Stimulated activated CD8-positive, alpha-beta memory T cell treated with anti-CD3 and anti-CD28 coated beads, Interleukin-7, amount 100 ng/mL, for 1 hour (primary cell): ENCODE data around the gene RTN1.
A peak's percentile ranks its signal among the peaks of the same experiment; 100 is the strongest.

Source experiments
- DNase-seq, 2 donors: peaks; one replicate each; pipeline ENCODE4 v3.0.0-alpha.2; 2020; ENCODE audit warnings: low read depth in 2 of 2

Gene RTN1

DNA sequence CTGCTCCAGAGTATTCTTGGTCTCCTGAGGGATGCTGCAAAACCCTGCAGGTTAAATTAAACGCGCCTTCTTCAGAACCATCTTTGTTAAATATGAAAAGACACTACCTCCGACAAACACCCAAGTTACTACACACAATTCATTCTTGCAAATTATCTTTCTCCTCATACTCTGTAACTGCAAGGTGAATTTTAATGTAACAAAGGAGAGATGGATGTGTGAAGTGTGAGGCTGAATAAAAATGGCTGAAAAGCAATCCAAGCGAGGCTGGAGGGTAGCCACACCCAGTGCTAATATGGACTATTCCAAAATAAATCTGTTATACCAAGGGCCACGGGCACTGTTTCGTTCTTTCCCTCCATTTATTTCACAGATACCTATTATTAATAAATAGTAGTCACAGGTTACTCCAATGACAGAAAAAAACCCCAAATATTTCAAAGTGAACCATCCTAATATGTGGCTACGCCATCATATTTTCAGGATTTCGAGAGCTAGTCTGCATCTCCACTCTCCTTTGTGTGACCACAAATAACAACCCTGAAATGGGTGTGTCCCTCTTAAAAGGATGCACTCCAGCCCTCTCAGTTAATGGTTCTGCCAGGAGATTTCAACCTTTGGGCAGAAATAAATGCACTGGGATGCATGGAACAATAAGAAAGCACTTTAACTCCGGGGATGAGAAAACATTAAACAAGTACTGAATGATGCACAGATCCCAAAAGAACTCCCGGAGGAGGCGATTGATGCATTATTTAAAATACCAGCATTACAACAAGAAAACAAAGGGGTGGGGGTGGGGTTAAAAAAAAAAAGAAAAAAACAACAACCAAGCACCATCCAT, 240.9 kb downstream of the RTN1 start:
- no peak for DNase-seq

DNA sequence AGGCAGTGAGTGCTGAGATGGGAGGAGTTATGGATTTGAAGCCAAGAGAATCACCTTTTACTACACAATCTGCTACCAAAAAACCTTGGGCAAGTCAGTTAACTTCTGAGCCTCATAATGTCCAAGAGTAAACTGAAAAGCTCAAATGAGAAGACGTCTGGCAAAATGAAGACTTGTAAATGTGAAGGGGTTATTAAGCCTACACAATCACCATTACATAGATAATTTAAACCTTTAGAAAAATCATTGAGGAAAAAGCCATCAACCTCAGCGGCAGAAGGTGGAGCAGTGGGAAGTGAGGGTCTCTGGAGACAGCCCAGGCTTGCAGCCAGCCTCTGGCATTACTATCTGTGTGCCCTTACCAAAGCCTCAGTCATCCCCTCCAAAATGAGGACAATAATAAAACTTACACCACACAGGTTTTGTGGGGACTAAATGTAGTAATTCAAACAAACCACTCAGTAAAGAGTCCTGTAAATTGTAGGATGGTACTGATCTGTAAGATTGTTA, 243.5 kb downstream of the RTN1 start:
- DNase-seq = no peak

DNA sequence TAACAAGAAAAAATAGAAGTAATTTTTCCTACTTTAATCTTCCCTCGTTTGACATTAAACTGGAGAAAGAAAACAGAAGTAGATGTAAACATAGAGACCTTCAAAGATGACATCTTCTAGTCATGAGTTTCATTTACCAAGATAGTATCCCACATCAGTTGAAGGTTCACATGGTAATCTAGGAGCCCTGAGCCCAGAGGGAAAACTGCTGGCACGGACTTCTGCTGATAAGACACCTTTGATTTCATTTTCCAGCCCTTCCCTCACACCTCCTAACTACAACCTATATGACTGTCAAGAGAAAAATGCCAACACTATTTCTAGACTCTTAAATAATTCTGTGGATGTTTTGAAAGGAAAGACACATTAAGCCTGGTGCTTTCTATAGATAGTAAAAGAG, 247.9 kb downstream of the RTN1 start:
- DNase-seq = no peak

DNA sequence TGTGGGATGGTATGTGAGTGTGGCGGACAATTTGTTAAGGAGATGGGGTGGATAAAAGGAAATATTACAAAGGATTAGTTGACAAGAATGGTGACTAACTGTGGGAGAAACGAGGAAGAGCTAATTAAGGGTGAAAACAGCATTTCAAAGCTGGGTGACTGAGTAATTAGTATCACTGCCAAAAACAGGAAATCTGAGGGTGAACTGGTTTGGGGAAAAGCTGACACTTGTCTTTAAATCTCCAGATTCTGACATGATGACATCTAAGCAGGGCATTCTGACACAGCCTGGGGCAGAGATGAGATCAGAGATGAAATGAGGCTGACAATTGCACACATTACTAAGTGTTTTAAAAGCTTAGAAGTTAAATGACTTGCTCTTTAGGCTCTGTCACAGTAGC, 251.5 kb downstream of the RTN1 start:
- DNase-seq = no peak

DNA sequence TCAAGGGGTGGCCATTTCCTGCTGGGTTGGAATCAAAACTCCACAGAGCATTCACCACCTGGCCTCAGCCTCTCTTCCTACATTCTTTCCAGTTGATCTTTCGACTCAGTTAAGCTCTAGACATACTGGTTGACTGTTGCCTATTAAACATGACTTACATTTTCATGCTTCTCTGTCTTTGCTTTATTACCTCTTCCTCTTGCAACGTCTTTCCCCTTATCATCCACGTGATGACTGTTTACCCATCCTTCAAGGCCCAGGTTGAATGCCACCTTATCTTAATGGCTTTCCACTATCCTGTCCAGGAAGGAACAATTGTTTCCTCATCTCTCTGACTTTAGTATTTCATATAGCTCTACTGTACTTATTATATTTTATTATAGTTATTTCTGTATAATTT, 269.5 kb downstream of the RTN1 start:
- no peak for DNase-seq

DNA sequence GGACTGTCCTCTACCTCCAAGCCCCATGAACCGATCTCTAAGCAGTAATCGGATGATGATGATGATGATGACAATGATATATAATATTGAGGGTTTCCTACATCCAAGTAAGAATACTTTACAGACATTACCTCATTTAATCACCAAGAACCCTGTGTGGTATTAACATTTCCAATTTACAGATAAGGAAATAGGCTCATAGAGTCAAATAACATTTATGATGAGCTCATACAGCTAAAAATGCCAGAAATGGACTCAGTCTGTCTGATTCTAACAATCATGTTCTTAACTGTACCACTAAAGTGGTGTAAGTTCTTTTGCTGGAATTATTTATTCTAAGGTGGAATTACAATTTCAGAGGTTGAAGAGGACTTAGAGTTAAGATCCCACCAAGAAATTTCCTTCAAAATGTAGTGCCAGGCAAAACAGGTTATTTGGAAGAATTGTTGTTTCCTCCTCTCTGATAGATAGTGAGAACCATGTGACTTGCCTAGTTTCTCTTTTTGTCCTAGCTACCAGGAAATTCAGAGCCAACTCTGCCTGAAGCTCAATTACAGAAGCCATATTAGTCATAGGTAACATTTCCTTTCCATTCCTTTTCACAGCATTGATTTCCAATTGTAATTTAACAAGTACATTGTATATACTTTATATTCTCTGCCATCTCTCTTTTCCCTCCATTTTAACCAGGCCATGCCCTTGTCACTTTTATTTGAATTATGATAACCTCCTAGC, 270.2 kb downstream of the RTN1 start:
- no peak for DNase-seq

DNA sequence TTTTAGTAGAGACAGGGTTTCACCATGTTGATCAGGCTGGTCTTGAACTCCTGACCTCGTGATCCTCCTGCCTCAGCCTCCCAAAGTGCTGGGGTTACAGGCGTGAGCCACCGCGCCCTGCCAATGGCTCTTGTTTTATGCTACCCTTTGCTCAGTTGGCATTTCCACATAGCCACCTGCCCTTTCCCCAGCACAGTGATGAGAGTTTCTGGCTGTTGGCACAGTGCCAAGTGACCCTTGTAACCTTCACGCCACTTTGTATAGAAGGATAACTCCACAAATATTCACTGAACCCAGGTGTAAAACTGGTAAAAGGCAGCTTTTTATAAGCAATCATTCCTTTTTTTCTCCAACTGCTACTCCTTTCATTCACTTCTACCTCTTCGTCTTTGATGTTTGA, 275.5 kb downstream of the RTN1 start:
- no peak for DNase-seq

DNA sequence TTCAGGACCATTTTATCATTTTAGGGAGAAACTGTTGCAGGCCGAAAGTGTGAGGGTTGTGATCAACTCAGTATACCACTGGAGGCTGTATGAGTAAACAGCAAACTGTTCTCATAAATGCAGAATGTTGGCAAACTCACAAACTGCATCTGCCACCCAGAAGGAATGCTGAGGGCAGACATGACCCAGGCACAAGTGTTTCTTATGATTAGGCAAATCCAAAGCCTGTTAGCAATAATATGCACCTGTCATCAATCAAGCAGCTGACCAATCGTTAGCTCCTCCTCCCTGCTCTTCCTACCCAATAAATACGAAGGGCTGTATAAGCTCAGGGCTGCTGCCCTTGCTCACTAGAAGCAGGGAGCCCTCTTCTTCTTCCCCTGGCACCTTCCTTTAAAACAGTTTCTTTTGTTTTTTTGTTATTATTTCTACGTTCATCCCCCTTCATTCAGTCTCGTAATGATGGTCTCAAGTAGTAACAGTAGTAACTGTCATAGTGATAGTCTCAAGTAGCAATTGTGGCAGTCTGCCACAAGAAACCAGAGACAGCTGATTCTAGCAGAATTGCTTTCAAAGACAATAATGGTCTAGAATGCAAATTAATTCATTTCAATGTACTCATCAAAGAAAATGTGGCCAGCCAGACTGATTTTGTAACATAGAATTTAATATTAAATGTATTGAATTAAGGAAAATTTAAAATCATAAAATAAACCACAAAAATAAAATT, 278.8 kb downstream of the RTN1 start:
- no peak for DNase-seq

DNA sequence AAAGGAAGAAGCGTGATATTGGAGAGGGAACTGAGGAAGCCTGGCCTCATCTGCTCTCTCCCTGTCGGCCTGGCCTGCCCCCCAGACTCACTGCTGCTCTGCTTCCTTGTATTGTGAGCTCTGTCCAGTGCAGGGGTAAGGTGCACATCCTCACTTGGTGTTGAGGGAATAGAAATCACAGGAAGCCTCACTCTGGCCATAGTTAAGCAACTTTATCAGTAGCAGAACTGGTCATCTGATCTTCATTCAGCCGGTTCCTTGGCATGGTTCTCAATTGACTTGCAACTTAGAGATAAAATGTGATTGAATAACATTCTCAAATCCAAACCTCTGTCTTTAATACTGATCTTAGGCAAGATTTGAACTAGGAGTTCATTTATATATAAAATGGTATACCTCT, 282.5 kb downstream of the RTN1 start:
- no peak for DNase-seq

DNA sequence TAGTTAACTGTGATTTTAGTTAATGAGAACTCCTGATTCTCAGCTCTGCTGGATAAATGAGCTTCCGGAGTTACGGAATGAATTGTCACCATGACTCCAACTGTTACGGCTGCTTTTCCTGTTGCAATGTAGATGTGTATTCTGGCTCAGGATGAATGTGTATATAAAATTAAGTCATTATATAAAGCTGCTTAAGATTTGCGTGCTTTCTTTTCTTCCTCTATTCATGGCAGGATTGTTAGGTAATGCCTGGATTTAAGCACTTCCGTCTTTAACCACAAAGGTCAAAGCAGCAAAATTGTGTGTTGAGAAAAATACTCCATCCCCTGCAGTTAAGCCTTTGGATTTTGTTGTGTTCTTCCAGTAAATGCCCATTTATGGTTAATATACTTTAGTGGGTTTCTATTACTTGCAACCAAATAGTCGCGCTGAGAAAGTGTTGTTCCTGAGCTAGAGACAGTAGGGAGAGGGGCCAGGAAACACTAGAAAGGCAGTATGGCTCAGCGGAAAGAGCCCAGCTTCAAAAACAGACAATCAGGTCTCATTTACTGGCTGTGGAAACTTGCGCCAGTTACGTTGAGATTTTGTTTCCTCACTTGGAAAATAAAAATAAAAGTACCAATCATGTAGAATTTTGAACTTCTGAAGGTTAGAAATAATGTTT, 284.6 kb downstream of the RTN1 start:
- DNase-seq = no peak

DNA sequence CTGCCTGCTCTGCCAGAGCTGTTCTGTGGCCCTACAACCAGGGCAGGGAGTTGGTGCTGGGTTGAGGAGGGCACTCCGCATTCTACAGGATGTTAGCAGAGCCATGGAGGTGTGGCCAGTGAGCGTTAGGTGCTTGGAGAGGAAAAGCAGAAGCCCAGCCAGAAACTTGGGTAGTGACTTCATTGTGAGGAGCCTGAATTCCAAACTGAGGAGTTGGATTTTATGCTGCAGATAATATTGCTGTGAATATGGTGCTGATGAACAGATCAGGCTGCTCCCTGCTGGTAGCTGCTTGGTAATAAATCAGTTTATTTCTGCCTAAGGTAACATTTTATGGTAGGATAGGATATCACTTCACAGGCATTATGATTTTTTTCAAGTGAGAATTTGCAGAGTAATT, 286.8 kb downstream of the RTN1 start:
- DNase-seq = no peak

DNA sequence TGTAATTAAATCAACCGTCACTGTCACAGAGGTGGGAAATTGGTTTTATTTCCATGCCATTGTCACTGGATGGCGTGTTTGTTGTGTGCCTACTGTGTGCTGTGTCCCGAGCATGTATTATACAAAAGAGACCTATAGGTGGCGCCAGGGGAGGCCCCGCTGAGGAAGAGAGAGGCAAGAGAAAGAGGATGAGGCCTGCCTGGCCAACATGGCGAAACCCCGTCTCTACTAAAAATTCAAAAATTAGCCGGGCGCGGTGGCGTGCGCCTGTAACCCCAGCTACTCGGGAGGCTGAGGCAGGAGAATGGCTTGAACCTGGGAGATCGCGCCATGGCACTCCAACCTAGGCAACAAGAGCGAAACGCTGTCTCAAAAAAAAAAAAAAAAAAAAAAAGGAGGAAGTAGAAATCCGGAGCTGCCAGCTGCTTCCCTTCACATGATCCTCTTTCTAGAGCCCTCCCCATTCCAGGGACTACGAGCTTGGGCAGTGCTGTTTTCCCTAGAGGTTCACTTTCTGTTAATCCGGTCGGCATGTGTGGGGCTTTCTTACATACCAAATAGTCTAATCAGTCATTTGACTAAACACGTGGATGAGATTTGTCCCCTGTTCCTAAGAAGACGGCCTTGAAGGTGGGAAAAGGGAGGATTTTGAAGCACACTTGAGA, 287.6 kb downstream of the RTN1 start:
- no peak for DNase-seq

DNA sequence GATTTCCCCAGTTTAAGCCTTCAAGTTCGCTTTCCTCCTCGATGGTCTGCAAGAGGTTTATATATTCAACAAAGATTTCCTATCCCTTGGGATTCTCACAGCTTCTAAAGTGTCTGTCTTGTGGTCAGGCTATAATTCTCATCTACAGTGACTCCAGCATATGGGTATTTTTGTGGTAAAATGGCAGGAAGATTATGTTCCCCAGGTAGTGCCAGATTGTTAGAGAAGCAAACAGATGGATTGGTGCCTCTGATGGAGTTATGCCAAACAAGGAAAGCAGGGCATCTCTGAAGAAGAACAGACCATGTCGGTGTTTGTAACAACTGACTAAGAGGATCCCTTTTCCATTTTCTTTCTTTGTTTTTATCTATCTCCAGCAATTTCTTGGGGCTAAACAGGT, 288.4 kb downstream of the RTN1 start:
- DNase-seq = no peak

DNA sequence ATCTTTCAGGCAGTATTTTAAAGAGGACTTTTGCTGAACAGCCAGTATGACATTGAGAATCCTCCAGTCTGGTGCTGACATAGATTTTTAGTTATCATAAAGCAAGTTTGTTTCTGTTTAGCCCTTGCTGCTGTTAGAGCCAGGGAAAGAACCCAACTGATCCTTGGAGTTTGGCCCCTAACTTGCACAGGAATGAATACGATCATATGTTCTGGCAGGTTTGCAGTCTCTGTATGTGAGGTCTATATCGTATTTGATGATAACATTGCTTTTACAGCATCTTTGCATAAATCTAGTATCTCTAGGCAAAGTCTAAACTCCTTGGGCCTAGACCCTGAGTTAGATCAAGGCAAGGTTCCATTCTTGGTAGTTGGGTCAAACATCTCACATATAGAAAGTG, 289.7 kb downstream of the RTN1 start:
- no peak for DNase-seq

DNA sequence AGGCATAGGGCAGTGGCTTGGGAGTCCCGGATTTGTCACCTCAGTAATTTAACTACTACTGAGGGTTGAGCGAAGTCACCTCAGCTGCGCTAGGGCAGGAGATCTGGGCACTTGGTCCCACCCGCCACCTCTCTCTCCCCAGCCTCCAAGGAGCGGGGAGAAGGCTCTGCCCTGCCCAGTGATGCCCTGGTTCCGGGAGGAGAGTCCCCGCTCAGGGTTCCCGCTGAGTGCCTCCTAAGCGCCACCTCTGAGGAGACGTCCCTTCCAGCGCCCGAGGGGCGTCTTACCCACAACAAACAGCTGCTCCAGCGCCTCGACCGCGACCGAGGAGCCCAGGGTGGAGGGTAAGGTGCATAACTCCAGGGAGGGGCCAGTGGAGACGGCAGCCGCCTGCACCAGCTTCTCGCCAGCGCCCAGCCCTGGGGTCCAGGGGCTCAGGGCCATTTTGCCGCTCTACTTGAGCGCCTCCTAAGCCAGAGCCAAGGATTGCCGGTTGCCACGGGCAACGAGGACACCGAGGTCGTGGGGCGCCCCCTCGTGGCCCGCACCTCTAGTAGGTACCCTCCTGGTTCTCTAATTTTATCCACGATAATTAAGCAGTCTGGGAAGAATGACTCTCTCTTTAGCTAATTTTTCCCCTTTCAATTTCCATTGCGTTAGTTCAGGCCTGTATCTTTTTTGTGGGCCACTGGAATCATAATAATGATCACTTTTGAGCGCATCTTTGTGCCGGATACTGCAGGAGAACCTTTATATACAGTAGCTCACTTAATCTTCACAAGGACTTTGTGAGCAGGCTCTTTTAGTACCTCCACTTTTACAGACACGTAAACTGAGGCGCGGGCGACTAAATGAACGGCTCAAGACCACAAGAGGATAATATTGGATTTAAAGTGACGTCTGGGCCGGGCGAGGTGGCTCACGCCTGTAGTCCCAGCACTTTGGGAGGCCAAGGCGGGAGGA, 294.0 kb downstream of the RTN1 start, which contains the start of gene CCDC175:
Gene CCDC175, minus strand, starts transcription at position 481 of the 963 bp plus-strand sequence. Its CDS starts 37 bp downstream, at position 444.
- DNase-seq = peak; percentile 52 to 58

DNA sequence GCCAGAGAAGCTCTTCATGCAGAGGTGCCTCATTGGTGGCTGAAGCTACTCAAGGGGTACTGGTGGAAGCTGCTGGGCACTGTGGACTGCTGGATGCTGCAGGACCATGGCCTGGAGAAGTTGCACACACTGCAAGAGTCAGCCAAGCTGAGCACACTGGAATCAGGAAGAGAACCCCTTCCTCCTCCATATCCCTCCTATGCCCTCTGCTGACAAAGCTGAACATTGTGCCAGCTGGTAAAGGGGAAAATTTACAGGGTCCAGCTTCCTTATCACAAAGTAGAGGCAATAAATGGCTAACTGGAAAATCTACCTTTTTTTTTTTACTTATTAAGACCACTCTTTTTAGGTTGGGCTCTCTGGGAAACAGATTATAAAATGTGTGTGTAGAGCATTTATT, 300.5 kb downstream of the RTN1 start:
- DNase-seq = no peak

DNA sequence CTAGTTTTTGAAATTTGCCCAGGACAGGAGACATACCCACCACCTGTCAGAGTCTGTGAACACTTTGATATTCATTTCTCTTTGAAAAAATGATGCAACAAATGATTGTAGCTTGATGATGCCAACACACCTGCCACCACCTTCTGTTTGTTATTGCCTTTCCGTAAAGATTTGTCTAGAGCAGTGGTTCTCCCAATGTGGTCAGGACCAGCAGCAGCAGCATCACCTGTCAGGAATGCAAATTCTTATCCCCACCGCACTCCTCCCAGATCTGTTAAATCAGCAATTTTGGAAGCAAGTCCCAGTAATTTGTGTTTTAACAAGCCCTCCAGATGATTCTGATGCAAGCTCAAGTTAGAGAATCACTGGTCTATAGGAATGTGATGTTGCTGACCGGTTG, 303.9 kb downstream of the RTN1 start:
- DNase-seq = no peak

DNA sequence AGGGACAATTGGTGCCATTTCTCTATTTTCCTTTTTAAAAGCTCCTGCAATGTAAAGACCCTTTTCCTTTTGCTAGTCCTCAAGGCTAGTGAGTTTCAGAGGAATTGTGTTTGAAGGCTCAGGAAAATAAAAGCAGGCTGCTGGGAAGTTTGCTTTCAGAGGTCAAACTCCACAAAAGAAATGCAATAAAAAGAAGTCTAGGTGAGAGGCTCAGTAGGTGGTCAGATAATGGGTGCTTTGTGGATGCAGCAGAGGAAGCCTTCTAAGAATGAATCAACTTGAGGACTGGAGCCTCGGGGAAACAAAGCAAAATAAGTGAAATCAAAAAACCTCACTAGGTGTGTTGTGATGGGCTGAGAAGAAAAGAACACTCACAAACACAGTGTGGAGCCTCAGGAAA, 304.3 kb downstream of the RTN1 start:
- DNase-seq = no peak

DNA sequence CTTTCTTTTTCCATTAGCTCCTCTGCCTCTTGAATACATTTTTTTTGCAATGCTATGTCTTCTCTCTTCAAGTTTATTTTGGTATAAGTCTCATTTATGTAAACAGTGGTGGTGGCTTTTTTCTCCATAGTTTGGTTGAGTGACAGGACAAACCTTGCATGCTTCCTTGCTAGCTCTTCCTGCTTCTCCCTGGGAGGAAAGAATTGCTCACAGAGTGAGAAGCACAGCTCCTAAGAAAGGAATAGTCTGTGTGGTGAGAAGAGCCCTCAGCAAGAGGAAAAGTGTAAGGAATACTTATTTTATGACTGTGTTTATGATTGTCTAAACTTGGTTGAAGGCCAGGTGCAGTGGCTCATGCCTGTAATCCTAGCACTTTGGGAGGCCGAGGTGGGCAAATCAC, 305.5 kb downstream of the RTN1 start:
- no peak for DNase-seq

DNA sequence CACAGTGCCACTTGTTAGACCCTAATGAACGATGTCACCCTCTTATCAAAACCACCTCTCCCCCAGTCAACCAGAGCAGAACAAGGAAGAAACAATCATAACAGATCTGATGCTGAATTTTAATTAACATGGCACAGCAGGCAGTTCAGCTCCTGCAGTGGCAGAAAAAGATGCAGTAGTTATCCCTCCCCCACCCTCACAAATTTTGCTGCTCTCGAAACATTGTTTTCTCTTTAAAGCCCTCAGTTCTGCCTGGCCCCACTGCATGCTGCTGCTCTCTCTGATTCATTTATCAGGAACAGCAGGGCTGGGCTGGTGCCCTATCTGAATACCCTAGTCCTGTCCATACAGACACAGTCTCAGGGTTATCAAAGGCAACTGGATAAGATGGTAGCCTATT, 306.2 kb downstream of the RTN1 start:
- DNase-seq = no peak
